SK-N-MC (cell line): ENCODE measurements around the gene TTC7B.
"Not testable (repeated sequence)": the region's sequence is repeated elsewhere in the genome, so short reads cannot be mapped to it uniquely, and the experiment has no call there.

Source experiments
- DNase-seq: peaks from one replicate; pipeline ENCODE4 v3.0.0-alpha.2; 2011; ENCODE audit warnings: low read depth, low spot score
- H3K27ac ChIP-seq: fragments of 200-600 bp; sonication (generic); 2 replicates; pipeline ENCODE4 v1.5.1; 2016; ENCODE audit warnings: mixed run types
- H3K36me3 ChIP-seq: fragments of 200-600 bp; sonication (generic); 2 replicates; pipeline ENCODE4 v1.6.1; 2017; ENCODE audit warnings: antibody characterized with exemption, low read length, mixed read lengths; ENCODE audit not compliant: insufficient read depth
- H3K4me3 ChIP-seq: fragments of 200-600 bp; sonication (generic); 2 replicates; pipeline ENCODE4 v1.5.1; 2016
- H3K9ac ChIP-seq: fragments of 200-600 bp; sonication (generic); 2 replicates; pipeline ENCODE4 v1.8.0; 2017; ENCODE audit warnings: mixed run types, mixed read lengths; ENCODE audit not compliant: insufficient read length
- H3K9me3 ChIP-seq: fragments of 200-600 bp; sonication (generic); 2 replicates; pipeline ENCODE4 v1.6.1; 2017; ENCODE audit warnings: low read depth, mild to moderate bottlenecking, antibody characterized with exemption, low read length, moderate library complexity, mixed read lengths
- EZH2 ChIP-seq: fragments of 200-600 bp; sonication (generic); IDR thresholded peaks from one replicate; pipeline ENCODE4 v1.6.1; 2017; ENCODE audit warnings: antibody characterized with exemption
- FOXP2 ChIP-seq: optimal IDR thresholded peaks from 2 replicates; pipeline ENCODE3; 2011; ENCODE audit warnings: mild to moderate bottlenecking, moderate library complexity; ENCODE audit not compliant: insufficient read depth; ENCODE audit errors: extremely low read length, control extremely low read depth
- POLR2AphosphoS5 ChIP-seq: IDR thresholded peaks from 2 replicates; pipeline ENCODE4 v1.6.1; 2012; ENCODE audit warnings: mild to moderate bottlenecking, low read depth, low read length, borderline replicate concordance

TTC7B gene

GRCh38 chr14:90534091-90534837 is 282.0 kb downstream of the TTC7B start:
- no peak for DNase-seq
- Histone ChIP-seq H3K36me3 (no peaks in the 10 kb centered on the region), H3K9ac (no peak overlapping the region), H3K4me3 (no peak overlapping the region), H3K9me3 (no peaks in the 10 kb centered on the region), H3K27ac (no peak overlapping the region)
- no peak for TF ChIP-seq EZH2
- TF ChIP-seq POLR2AphosphoS5: no peak
- TF ChIP-seq FOXP2: no peak

GRCh38 chr14:90533591-90534021 is 282.6 kb downstream of the TTC7B start:
- Histone ChIP-seq H3K9ac (no peak overlapping the region), H3K36me3 (no peaks in the 10 kb centered on the region), H3K9me3 (no peaks in the 10 kb centered on the region), H3K4me3 (no peak overlapping the region), H3K27ac (no peak overlapping the region)
- no peak for DNase-seq
- TF ChIP-seq EZH2 (no peak), POLR2AphosphoS5 (no peak), FOXP2 (no peak)

- TF ChIP-seq POLR2AphosphoS5: no peak
- TF ChIP-seq EZH2: no peak
- no peak for TF ChIP-seq FOXP2
- no peak overlapping the region for H3K9ac ChIP-seq
- no peak overlapping the region for H3K27ac ChIP-seq
- DNase-seq: no peak
- H3K36me3 ChIP-seq: no peaks in the 10 kb centered on the region
- H3K9me3 ChIP-seq: no peaks in the 10 kb centered on the region
- H3K4me3 ChIP-seq: no peak overlapping the region
Measured at GRCh38 chr14:90532826-90533525, 283.3 kb downstream of the TTC7B start.

GRCh38 chr14:90531497-90531896 is 284.7 kb downstream of the TTC7B start:
- DNase-seq: no peak
- no peaks in the 10 kb centered on the region for H3K36me3 ChIP-seq
- no peak overlapping the region for H3K9ac ChIP-seq
- H3K4me3 ChIP-seq: no peak overlapping the region
- H3K27ac ChIP-seq: no peak overlapping the region
- no peak for TF ChIP-seq POLR2AphosphoS5
- TF ChIP-seq FOXP2: no peak
- no peak for TF ChIP-seq EZH2
- no peaks in the 10 kb centered on the region for H3K9me3 ChIP-seq

- TF ChIP-seq EZH2: no peak
- no peak for TF ChIP-seq FOXP2
- no peak for TF ChIP-seq POLR2AphosphoS5
- Histone ChIP-seq H3K27ac (no peak overlapping the region), H3K36me3 (no peaks in the 10 kb centered on the region), H3K4me3 (no peak overlapping the region), H3K9me3 (no peaks in the 10 kb centered on the region), H3K9ac (no peak overlapping the region)
- no peak for DNase-seq
Measured at GRCh38 chr14:90530523-90530922, 285.7 kb downstream of the TTC7B start.

- no peak overlapping the region for H3K9ac ChIP-seq
Measured at GRCh38 chr14:90527978-90528377, 288.3 kb downstream of the TTC7B start.

GRCh38 chr14:90526536-90526935 is 289.7 kb downstream of the TTC7B start:
- DNase-seq, H3K9me3 ChIP-seq, H3K4me3 ChIP-seq, H3K36me3 ChIP-seq, H3K27ac ChIP-seq, H3K9ac ChIP-seq: not testable (repeated sequence)

More at GRCh38 chr14:90527978-90528377, 288.3 kb downstream of the TTC7B start:
- DNase-seq: no peak
- H3K36me3 ChIP-seq: no peaks in the 10 kb centered on the region
- H3K9me3 ChIP-seq: no peaks in the 10 kb centered on the region
- no peak overlapping the region for H3K27ac ChIP-seq
- H3K4me3 ChIP-seq: no peak overlapping the region
- TF ChIP-seq POLR2AphosphoS5 (no peak), EZH2 (no peak), FOXP2 (no peak)

- H3K27ac ChIP-seq, DNase-seq, H3K36me3 ChIP-seq, H3K9ac ChIP-seq, H3K9me3 ChIP-seq, H3K4me3 ChIP-seq: not testable (repeated sequence)
Measured at GRCh38 chr14:90525353-90526028, 290.7 kb downstream of the TTC7B start.
